Dermis blood vessel endothelial cell (primary cell): Measurements from ENCODE around the gene LONP2. TPM values are rescaled to one million over a fixed set of nuclear protein-coding genes. Genes with fewer than 3 reads are reported as not detected.
"Not testable (repeated sequence)": the region's sequence is repeated elsewhere in the genome, so short reads cannot be mapped to it uniquely, and the experiment has no call there.

Experiments used
- DNase-seq: peaks from one replicate; pipeline ENCODE4 v3.0.0; 2010
- total RNA-seq: library from RNA; depleted of rRNA; stranded (reverse); fragments of >200 nt; gene quantifications from 2 replicates; pipeline ENCODE4 v1.2.3, GENCODE V29; 2014

LONP2 gene
- total RNA-seq, 1 donor from 2014 or later, result 34.9 TPM

GRCh38 chr16:48370668-48371392, 126.7 kb downstream of the LONP2 start:
- not testable (repeated sequence) for DNase-seq

GRCh38 chr16:48371393-48371780, 127.3 kb downstream of the LONP2 start:
- no peak for DNase-seq

GRCh38 chr16:48372744-48373143, 128.6 kb downstream of the LONP2 start:
- DNase-seq, result no peak

- DNase-seq, result no peak
Measured at GRCh38 chr16:48373258-48374029, 129.3 kb downstream of the LONP2 start.

- DNase-seq, result no peak
Measured at GRCh38 chr16:48374255-48374654, 130.2 kb downstream of the LONP2 start.

GRCh38 chr16:48377301-48377700, 133.2 kb downstream of the LONP2 start:
- DNase-seq, result not testable (repeated sequence)

GRCh38 chr16:48378276-48378675, 134.2 kb downstream of the LONP2 start:
- no peak for DNase-seq

GRCh38 chr16:48378836-48379235, 134.7 kb downstream of the LONP2 start:
- no peak for DNase-seq

- peak; percentile 35 for DNase-seq
Measured at GRCh38 chr16:48381201-48381600, 137.1 kb downstream of the LONP2 start.

- DNase-seq, result no peak
Measured at GRCh38 chr16:48382131-48382530, 138.0 kb downstream of the LONP2 start.

GRCh38 chr16:48383009-48383876, 139.1 kb downstream of the LONP2 start:
- no peak for DNase-seq

- DNase-seq, result peak; percentile 50
Measured at GRCh38 chr16:48383877-48384519, 139.9 kb downstream of the LONP2 start.

GRCh38 chr16:48384520-48385252, 140.6 kb downstream of the LONP2 start:
- DNase-seq, result peak; percentile 65

GRCh38 chr16:48385253-48386150, 141.4 kb downstream of the LONP2 start, which contains the start of gene SIAH1:
SIAH1 (minus strand) TSS chr16:48385413; CDS start chr16:48362428, 22,985 bp downstream.
- DNase-seq, result peak; percentile 88

- DNase-seq, result no peak
Measured at GRCh38 chr16:48386559-48387312, 142.6 kb downstream of the LONP2 start.

GRCh38 chr16:48392407-48392806, 148.3 kb downstream of the LONP2 start:
- no peak for DNase-seq

GRCh38 chr16:48393485-48394354, 149.6 kb downstream of the LONP2 start:
- no peak for DNase-seq

GRCh38 chr16:48394355-48394703, 150.2 kb downstream of the LONP2 start:
- peak; percentile 20 for DNase-seq

GRCh38 chr16:48395375-48395774, 151.3 kb downstream of the LONP2 start:
- no peak for DNase-seq
